ENCODE measurements around the gene SLA2.
"Not testable (repeated sequence)": the region's sequence is repeated elsewhere in the genome, so short reads cannot be mapped to it uniquely, and the experiment has no call there.

The SLA2 gene

GRCh38 chr20:36641506-36641843 is 4.5 kb downstream of the SLA2 start:
- no peak for DNase-seq (ENCODE audit: low read depth)
- H3K4me3 ChIP-seq (ENCODE audit: low read length): no peak overlapping the region
- no peak for TF ChIP-seq CTCF (IDR thresholded peaks at IDR 0.05; ENCODE audit: insufficient read depth, low read depth, low read length, missing control alignments)

GRCh38 chr20:36638876-36639400 is 7.1 kb downstream of the SLA2 start:
- H3K4me3 ChIP-seq (ENCODE audit: low read length); DNase-seq (ENCODE audit: low read depth): not testable (repeated sequence)

GRCh38 chr20:36634342-36634741 is 11.7 kb downstream of the SLA2 start:
- TF ChIP-seq CTCF (IDR thresholded peaks at IDR 0.05; ENCODE audit: insufficient read depth, low read depth, low read length, missing control alignments): no peak
- no peak overlapping the region for H3K4me3 ChIP-seq (ENCODE audit: low read length)
- no peak for DNase-seq (ENCODE audit: low read depth)

- TF ChIP-seq CTCF (IDR thresholded peaks at IDR 0.05; ENCODE audit: insufficient read depth, low read depth, low read length, missing control alignments): no peak
- DNase-seq (ENCODE audit: low read depth): no peak
- H3K4me3 ChIP-seq (ENCODE audit: low read length): no peak overlapping the region
Measured at GRCh38 chr20:36633285-36633772, 12.7 kb downstream of the SLA2 start.

- TF ChIP-seq CTCF (IDR thresholded peaks at IDR 0.05; ENCODE audit: insufficient read depth, low read depth, low read length, missing control alignments): no peak
- no peak overlapping the region for H3K4me3 ChIP-seq (ENCODE audit: low read length)
- DNase-seq (ENCODE audit: low read depth): no peak
Measured at GRCh38 chr20:36632487-36633284, 13.3 kb downstream of the SLA2 start.

GRCh38 chr20:36632147-36632486 is 13.9 kb downstream of the SLA2 start:
- no peak for DNase-seq (ENCODE audit: low read depth)
- TF ChIP-seq CTCF (IDR thresholded peaks at IDR 0.05; ENCODE audit: insufficient read depth, low read depth, low read length, missing control alignments): no peak

GRCh38 chr20:36631646-36632045 is 14.3 kb downstream of the SLA2 start:
- peak; percentile 72 for DNase-seq (ENCODE audit: low read depth)
- H3K4me3 ChIP-seq (ENCODE audit: low read length): no peak overlapping the region
- no peak for TF ChIP-seq CTCF (IDR thresholded peaks at IDR 0.05; ENCODE audit: insufficient read depth, low read depth, low read length, missing control alignments)

More at GRCh38 chr20:36632147-36632486, 13.9 kb downstream of the SLA2 start:
- H3K4me3 ChIP-seq (ENCODE audit: low read length): no peak overlapping the region
